Kidney glomerular epithelial cell (primary cell): ENCODE results near the gene CPNE5.
"Not testable (repeated sequence)": the region's sequence is repeated elsewhere in the genome, so short reads cannot be mapped to it uniquely, and the experiment has no call there.

Source experiments
- DNase-seq: peaks from one replicate; lab custom pipeline; 2025; lab: John Stamatoyannopoulos, UW

The CPNE5 gene

DNA sequence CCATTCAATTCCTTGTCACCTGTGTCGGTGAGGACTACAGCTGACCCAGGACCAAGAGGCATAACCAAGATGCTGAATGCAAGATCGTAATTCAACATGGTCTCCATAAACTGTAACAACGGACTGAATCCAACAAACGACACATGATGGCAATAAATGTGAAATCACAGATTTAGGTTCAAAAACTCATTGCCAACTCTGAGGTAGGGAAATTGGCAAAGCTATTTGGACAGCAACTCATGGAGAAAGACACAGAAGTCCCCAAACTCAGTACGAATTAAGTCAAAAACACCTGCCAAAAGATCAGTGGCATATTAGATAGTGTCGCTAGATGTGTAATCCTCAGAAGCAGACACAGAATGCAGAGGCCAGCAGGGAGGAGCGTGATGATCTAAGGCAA is 25.0 kb downstream of the CPNE5 start:
- DNase-seq = no peak

DNA sequence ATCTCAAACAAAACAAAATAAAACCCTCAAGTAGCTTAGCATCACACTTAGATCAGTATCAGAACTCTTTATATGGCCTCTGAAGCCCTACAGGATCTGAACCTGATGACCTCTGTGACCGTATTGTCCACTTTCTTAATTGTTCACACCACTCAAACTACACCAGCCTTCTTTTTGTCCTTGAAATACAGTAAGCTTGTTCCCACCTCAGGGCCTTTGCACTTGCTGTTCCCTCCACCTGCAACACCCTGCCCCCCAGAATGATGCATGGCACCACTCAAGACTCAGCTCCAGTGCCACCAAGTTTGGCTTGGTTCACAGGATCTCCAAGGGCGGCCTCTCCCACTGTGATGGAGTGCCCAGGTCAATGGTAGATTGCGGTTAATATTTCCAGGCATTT is 25.7 kb downstream of the CPNE5 start:
- DNase-seq = no peak

DNA sequence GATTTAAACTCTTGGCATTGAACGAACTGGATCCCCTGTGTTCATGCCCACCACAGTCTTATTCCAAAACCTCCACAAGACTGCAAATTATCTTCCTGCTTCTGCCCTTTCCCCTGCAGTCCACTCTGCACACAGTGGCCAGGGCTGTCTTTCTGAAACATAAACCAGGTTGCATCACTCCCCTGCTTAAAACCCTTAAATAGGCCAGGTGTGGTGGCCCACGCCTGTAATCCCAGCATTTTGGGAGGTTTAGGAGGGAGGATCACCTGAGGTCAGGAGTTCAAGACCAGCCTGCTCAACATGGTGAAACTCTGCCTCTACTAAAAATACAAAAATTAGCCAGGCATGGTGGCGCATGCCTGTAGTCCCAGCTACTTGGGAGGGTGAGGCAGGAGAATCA is 26.2 kb downstream of the CPNE5 start:
- not testable (repeated sequence) for DNase-seq

DNA sequence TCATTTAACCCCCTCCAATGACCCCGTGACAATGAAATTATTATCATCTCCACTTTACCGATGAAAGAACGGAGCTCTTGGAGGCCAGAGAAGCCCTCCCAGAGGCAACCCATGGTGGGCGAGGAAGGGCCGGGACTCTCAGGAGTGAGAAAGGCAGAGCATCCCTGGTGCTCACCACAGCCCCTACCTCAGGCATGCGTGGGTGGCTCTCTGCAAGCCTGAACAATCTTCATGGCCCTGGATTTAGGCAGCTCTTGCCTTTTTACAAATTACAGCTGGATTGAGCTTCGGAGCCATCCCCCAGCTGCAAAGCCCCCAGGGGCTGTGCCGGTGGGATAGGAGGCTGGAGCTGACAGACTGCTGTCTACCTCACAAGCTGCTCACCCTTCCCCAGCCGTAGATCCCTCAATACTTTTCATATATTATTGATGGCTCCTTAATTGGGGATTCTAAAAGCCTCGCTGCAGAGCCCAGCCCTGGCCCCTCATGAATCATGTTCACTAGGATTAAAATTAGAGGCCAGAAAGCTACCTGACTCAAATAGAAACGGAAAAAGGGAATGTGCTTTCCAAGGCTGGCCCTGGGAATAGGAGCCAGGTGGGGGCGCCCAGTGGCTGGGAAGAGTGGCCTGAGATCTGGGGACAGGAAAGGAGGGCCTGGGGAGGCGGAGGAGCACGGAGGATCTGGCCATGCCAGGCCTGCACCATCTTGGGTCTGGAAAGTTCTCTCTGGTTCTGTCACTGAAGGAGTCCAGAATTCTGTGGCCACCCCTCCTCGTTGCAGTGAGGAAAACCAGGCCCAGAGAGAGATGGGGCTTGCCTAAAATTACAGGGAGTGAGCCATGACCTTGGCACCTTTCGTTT is 29.1 kb downstream of the CPNE5 start:
- no peak for DNase-seq

DNA sequence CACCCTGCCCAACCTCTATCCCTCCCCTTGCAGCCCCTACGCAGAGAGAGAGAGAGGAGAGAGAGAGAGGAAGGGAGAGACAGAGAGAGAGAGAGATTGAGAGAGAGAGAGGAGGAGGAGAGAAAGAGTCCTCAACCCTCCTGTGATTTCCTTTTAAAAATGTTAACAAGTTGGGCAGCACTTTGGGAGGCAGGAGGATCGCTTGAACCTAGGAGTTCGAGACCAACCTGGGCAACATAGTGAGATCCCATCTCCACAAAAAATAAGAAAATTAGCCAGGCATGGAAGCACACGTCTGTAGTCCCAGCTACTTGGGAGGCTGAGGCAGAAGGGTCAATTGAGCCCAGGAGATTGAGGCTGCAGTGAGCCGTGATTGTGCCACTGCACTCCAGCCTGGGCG is 30.1 kb downstream of the CPNE5 start:
- no peak for DNase-seq

DNA sequence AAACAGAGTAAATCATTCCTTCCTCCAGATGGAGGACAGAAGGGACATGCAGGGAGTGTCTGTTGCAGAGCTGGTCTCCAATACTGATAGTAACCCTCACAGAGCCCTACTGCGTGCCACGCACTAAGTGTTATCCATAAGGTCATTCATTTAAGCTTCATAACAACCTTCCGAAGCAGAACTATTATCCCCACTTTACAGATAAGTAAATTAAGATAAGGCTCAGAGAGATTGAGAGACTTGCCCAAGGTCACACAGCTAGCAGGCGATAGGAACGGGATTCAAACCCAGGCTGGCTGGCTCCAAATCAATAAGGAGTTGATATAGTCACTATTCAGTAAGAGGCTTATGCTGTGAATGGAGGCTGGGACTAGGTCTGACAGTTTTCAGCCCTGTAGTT is 30.6 kb downstream of the CPNE5 start:
- DNase-seq = no peak

DNA sequence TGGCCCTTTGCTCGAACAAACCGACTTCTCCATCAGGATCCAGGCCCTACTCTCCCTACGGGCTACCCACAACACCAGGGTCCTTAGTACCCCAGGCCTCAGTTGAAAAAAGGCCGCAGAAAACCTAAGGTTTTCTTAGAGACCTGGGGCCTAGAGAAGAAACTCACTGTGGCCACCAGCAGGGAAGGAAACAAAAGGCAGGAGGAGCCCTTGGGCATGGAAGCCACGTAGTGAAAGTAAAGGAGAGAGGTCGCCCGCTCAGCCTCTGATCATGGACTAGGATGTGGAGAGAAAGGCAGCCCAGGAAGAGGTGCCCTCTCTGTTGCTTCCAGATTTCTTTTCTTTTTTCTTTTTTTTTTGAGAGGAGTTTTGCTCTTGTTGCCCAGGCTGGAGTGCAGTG is 31.5 kb downstream of the CPNE5 start:
- DNase-seq = no peak

DNA sequence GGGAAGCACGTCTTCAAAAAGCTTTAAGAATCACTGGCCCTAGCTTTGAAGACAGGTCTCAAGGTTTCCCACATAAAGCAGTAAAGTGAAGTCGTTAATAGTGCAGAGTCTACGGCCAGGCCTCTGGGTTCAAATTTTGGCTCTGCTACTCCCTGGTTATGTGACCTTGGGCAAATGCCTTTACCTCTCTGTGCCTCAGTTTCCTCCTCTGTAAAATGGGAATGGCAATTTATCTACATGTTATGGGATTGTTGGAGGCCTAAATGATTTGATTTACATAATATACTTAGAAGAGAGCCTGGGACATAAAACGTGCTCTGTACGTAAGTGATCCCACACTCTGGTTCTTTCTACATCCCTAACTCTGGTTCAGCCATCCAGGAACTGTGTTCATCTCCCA is 32.1 kb downstream of the CPNE5 start:
- DNase-seq = no peak

DNA sequence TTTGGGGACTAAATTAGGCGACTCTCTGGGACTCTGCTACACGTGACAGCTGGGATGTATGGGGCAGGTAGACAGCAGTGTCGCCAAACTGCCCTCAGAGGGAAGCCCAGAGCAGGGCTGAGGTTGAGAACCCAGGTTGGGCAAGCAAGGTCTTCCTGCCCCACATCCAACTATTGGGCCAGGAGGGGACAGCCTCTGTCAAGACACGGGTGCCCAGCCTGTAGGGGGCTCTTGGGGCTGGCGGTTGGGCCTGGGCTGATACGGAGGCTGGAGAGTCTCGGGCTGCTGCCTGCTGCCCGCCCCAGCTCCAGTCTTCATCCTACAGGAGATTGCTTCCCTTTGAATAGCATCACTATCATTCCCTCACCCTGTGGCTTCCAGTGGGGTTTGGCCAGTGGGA is 33.3 kb downstream of the CPNE5 start:
- no peak for DNase-seq

DNA sequence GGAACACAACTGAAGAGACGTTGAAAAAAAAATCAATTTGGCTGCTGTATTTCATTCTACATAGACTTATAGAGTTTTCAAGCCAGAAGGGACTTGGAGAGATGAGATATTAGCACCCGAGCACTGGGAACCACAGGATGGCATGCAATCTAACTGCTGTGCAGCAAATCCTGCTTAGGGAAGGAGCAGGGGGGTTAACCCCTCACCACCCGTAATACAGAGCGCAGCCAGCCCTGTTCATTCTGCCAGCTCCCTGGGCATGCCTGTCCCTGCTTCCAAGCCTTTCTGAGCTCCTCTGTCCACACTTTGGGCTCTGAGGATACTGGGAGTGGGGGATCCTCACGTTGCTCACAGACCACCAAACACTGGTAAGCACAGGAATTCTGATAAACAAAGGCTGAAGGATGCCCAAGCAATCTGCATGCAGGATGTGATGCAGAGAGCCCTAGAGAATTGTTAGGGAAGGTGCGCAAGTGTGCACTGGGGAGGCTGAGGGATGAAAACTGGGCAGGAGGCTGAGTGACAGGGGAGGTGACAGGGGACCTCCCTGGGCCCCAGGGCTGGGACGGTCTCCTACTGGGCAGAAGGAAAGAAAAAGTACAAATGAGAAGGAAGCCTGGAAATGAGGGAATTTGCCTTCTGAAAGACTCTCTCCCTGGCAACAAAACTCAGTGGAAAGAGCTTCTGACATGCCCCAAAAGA is 34.0 kb downstream of the CPNE5 start:
- DNase-seq = no peak

DNA sequence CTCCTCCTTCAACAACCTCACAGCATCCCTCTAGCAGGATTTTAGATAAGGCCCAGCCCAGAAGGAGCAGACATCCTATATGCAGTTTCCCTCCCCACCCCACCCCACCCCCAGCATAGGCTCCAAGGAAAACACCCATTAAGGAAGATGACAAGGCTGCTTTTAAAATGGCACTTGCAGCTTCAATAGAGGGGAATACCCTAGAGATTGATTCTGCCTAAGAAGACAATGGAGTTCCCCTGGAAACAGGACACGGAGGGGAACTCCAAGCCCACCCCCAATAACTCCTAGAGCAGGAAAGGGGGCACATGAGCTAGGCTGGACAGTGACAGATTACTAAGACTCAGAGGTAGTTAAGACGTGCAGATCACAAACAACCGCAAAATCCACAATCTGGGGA is 34.7 kb downstream of the CPNE5 start:
- no peak for DNase-seq

DNA sequence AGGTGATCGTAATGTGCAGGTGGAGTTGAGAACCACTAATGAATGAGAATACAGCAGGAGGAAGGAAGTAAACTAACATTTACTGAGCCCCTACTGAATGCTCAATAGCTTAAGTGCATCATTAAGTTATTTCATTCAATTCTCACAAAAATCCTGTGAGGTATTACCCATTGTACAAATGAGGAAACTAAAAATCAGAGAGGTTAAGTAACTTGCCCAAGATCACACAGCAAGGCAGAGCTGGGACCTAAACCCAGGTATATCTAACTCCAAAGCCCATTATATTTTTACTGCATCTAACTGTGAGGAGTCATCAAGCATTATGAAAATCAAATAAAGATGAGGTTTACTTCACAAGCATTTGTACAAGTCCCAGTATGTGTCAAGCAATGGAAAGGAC is 35.3 kb downstream of the CPNE5 start:
- no peak for DNase-seq

DNA sequence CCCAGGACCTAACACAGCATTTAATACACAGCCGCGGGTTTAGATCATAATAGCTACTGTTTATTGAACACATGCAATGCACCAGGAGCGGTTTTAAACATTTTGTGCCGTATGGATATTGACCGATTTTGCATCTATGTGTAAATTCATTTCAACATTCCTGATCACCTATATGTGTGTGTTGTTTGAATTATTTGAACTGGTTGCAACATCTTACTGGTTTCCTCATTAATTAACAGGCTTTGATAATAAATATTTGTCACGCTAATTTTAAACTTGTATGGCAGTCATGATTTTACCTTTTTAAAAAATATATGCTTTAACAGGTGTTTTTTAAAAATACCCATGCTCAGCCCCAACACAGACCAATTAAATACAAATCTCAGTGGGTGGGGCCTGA is 35.8 kb downstream of the CPNE5 start:
- no peak for DNase-seq

DNA sequence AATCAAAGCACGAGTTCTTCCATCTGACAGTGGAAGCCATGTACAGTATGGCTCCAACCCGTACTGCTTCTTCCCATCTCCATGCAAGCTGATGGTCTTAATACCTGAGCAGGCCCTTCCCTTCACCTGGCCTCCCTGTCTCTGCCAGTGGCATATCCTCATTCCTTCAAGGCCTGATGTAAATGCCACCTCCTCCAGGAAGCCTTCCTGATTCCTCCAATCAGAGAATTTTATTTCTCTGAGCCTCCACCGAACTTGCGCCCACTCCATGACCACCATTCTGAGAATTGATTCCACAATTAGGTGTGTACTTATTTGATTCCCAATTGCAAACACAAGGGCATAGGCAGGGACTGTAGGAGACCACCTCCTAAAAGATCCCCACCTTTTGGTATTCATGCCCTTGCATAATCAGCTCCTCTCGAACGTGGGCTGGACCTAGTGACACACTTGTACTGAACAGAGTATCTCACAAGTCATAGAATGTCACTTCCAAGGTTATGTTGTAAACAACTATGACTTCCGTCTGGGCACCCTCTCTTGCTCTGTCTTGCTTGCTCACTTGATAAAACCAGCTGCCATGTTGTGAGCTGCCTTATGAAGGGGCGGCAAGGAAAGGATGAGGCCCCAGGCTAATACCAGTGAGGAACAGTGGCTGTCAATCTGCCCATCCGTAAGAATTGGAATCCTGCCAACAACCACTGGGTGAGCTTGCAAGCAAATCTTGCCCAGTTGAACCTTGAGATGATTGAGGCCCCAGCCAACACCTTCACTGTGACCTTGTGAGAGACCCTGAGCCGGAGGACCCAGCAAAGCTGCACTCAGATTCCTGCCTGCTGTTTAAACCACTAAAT is 38.8 kb downstream of the CPNE5 start:
- DNase-seq = no peak

DNA sequence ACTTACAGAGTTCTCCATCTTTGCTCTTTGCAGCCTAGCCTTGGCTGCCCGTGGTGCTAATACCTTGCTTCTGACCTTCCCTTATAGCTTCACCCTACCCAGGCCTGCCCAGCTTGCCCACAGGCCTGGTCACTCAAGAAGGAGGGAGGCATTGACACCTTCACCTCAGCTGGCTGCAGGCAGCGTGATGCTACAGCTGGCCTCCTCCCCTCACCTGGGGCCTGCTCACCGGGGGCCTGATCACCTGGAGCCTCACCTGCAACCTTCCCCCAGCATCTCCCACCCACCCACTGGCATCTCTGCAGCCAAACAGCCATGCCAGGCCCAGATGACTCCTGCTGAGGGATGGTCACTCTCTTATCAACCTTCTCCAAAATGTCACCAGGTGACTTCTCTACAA is 40.4 kb downstream of the CPNE5 start:
- no peak for DNase-seq

DNA sequence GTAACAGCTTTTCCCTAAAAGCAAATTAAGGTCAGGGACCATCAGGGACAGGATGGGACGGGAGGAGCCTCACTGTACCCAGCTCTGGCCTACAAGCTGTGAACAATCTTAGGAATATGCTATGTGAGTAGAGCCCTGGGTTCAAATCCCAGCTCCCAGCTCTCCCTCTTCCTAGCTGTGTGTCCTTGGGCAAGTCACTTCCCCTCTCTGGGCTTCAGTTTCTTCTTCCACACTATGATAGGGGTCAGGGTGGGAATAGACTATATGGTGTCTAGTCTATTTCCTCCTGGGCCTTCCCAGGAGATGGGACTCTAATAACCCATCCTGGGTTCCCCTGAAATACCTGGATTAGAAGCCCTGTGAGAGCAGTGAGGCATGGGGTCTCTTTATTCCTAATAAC is 41.6 kb downstream of the CPNE5 start:
- no peak for DNase-seq

DNA sequence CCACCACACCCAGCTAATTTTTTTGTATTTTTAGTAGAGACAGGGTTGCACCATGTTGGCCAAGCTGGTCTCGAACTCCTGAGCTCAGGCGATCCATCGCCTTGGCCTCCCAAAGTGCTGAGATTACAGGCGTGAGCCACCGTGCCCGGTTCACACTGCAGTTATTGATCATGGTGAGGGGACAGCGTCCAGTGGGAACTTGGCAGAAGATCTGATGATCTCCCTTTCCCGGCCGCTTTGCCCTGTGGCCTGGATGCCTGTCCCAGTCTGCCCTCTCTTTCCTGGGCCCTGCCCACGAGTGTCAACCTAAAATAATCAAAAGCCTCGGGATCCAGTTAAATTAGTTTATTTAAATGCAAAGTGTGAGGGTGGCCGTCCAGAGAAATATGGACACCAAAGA is 42.2 kb downstream of the CPNE5 start:
- no peak for DNase-seq

DNA sequence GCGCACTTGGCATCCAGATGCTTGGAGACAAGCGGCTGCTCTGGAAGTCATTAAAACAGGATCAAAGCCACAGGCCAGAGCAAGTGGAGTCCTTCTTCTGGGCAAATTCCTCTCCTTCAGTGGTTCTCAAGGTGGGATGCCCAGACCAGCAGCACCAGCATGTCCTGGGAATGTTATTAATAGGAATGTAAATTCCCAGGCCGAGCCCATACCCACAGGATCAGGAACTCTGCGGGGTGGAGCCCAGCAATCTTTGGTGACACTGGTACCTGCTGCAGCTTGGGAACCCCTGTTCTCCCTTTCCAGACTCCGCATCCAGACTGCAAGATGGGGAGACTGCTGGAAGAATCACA is 44.6 kb downstream of the CPNE5 start:
- no peak for DNase-seq

DNA sequence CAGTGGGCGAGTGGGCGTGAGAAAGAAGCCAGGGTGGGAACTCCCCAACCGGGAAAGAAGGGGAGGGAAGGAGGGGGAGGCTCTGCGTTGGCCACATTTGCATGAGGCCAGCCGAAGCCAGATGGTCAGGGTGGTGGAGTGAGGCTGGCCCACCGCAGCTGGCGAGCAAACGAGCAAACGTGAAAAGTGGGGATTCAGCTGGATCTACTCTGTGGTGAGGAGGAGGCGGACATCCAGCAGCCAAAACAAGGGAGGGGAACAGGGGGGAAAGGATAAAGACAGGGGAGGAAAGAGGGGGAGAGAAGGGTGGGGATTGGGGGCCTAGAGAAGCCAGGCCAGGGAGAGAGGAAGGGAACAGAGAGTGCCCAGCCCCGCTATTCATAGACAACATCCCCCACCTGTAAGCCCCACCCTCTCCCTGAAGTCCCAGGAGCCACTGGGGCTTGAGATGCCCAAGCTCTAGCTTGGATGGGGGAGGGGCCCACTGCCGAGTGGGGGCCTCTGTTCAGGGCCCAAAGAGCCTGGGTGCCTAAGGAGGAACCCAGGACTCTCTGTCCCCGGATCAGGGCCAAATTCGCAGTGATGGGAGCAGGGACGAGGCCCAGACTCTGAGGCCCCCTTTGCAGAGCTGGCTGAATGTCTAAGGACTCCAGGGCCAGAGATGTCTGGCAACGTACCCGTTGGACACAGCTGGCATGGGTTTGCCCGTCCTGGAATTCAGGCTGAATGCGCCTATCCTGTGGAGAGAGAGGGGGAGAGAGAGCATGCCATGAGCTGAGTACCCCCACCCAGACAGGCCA is 45.1 kb downstream of the CPNE5 start:
- DNase-seq = no peak

DNA sequence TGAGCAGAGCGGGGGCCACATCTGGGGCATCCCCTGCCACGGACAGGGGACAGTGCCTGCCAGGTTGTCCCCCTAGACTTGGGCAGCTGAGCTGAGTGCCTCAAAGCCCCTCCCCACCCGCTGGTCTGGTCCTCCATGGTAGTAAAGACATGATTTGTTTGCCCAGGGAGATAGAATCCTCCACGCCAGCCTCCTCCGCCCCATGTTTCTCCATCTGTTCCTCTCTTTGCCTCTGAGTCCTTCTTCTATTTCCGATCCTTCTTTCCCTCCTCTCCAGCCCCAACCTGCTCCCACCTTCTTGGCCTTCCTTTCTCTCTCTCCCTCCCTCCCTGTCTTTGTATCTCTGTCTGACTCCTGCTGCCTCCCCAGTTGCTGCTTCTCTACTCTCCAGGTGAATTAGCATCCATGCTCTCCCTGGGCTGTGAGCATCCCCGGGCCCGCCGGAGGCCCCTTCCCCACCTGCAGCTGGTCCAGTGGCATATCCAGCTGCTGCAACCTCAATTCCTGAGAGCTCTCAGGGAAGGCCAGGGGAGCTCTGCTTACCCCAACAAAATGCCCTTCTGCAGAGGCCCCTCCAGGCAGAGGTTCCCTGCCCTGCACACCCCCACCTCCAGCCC is 45.8 kb downstream of the CPNE5 start:
- DNase-seq = no peak

DNA sequence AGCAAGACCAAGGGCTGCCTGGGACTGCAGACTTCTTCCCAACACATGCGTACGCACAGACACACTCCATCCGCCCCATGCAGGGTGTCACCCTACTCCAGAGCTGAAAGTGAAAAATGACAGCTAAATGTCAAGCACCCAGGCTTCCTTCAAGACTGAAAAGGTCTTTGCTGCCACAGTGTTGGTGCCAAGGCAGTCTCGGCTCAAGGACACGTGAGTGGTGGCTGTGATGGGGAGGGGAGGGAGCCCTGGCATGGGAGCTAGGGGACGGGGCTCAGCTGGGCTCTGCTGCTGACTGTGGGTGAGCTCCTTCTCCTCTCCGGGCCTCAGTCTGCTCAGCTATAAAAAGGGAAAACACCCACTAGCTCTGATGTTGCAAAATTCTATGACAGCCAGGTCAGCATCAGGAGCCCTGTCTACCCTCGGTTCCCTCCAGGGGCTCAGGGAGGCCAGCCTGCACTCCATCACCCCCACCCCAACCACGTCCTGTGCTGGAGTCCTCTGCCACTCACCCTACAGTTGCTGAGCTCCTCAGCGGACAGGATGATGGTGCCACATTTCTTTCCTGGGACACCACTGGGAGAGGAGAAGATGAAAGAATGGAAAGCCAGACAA is 47.6 kb downstream of the CPNE5 start:
- DNase-seq = no peak
